HCT116 (cell line): ENCODE measurements around the gene SYNC.

ENCODE experiments used
- ATF3 ChIP-seq: IDR thresholded peaks from 2 replicates; pipeline ENCODE4 v1.6.1; 2012
- CTCF ChIP-seq, 3 experiments: fragments of 200-600 bp in 1 of 3; sonication (generic) in 1 of 3; IDR thresholded peaks in 2 of 3; conservative IDR thresholded peaks in 1 of 3; 2 replicates each; pipeline ENCODE4 v1.5.1; 2012 to 2017; ENCODE audit warnings: low read depth in 2 of 3, low read length in 2 of 3, antibody characterized with exemption in 1 of 3, borderline replicate concordance in 1 of 3, control low read depth in 1 of 3, mild to moderate bottlenecking in 1 of 3, mixed read lengths in 1 of 3, mixed run types in 1 of 3, moderate library complexity in 1 of 3; ENCODE audit not compliant: insufficient read depth in 1 of 3
- MAX ChIP-seq: IDR thresholded peaks from 2 replicates; pipeline ENCODE4 v1.6.1; 2012
- ZFX ChIP-seq: fragments of 450-650 bp; IDR thresholded peaks from 2 replicates; pipeline ENCODE4 v1.6.1; 2017

DNA sequence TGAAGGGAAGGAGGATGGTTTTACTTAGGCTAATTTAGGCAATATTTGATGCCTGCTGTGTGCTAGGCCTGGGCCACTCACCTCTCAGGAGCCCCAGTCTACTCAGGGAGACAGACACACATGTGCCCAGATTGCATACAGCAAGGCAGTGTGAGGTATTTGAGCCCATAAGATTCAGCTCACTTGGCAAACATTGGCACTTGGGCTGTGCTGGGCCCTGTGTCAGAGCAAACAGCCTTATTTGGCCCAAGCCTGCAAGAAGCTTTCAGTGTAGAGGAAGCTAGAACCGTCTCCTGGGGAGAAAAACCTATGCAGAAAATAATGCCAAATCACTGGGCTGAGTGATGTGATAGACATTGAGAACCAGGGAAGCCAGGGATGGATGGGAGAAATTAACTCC is 3.9 kb upstream of the SYNC start:
- no peak for TF ChIP-seq CTCF (IDR thresholded peaks at IDR 0.05 in 2 of 3, conservative IDR thresholded peaks at IDR 0.05 in 1 of 3; ENCODE audit: borderline replicate concordance in 1 of 3, insufficient read depth in 1 of 3, low read depth in 2 of 3, low read length in 2 of 3)
- TF ChIP-seq ATF3 = no peak
- TF ChIP-seq ZFX = no peak
- TF ChIP-seq MAX = no peak
